Neural cell (in vitro differentiated cells): ENCODE results near the gene FXN. TPM values are rescaled to one million over a fixed set of nuclear protein-coding genes. Genes with fewer than 3 reads are reported as not detected.
A peak's percentile ranks its signal among the peaks of the same experiment; 100 is the strongest.

Experiments
- H2AFZ ChIP-seq: fragments of 200-600, 300-800 bp; sonication (generic), shearing (Covaris generic); 2 replicates; pipeline ENCODE4 v1.6.0; 2014; ENCODE audit warnings: low read depth, mild to moderate bottlenecking, antibody characterized with exemption, low read length, moderate library complexity
- H3F3A ChIP-seq: fragments of 200-600 bp; shearing (Covaris generic); 2 replicates; pipeline ENCODE4 v1.6.1; 2016; ENCODE audit warnings: mild to moderate bottlenecking, moderate library complexity, mixed read lengths, antibody characterized with exemption, low read length; ENCODE audit not compliant: insufficient read depth, poor library complexity, severe bottlenecking
- H3K27ac ChIP-seq: fragments of 200-600, 300-800 bp; sonication (generic), shearing (Covaris generic); 2 replicates; pipeline ENCODE4 v1.5.1; 2014; ENCODE audit warnings: mild to moderate bottlenecking, low read length, moderate library complexity
- H3K27me3 ChIP-seq: fragments of 300-800, 200-600 bp; sonication (generic), shearing (Covaris generic); 2 replicates; pipeline ENCODE4 v1.6.0; 2014; ENCODE audit warnings: mild to moderate bottlenecking, low read depth, low read length, moderate library complexity; ENCODE audit not compliant: insufficient read depth
- H3K36me3 ChIP-seq: fragments of 300-800, 200-600 bp; sonication (generic), shearing (Covaris generic); 2 replicates; pipeline ENCODE4 v1.5.1; 2014; ENCODE audit warnings: mild to moderate bottlenecking, antibody characterized with exemption, low read length, moderate library complexity; ENCODE audit not compliant: insufficient read depth
- H3K4me2 ChIP-seq: fragments of 300-800, 200-600 bp; sonication (generic), shearing (Covaris generic); 2 replicates; pipeline ENCODE4 v1.6.0; 2014; ENCODE audit warnings: mild to moderate bottlenecking, low read length
- H3K4me3 ChIP-seq: fragments of 300-800, 200-600 bp; sonication (generic), shearing (Covaris generic); 2 replicates; pipeline ENCODE4 v1.5.1; 2014; ENCODE audit warnings: mild to moderate bottlenecking, low read length, moderate library complexity
- H3K79me2 ChIP-seq: fragments of 200-600 bp; shearing (Covaris generic); replicated peaks from 2 replicates; pipeline ENCODE4 v1.6.0; 2014; ENCODE audit warnings: mild to moderate bottlenecking, low read length, moderate library complexity; ENCODE audit not compliant: insufficient read depth
- H3K9ac ChIP-seq: fragments of 300-800, 200-600 bp; sonication (generic), shearing (Covaris generic); 2 replicates; pipeline ENCODE4 v1.6.1; 2016; ENCODE audit warnings: mild to moderate bottlenecking, low read length, mixed read lengths
- H3K9me2 ChIP-seq: fragments of 200-600 bp; shearing (Covaris generic); 2 replicates; pipeline ENCODE4 v1.6.1; 2016; ENCODE audit warnings: mild to moderate bottlenecking, low read length, mixed read lengths; ENCODE audit not compliant: insufficient read depth
- H3K9me3 ChIP-seq: fragments of 200-600, 300-800 bp; sonication (generic), shearing (Covaris generic); 2 replicates; pipeline ENCODE4 v1.6.1; 2016; ENCODE audit warnings: mild to moderate bottlenecking, mixed run types, low read length, moderate library complexity, mixed read lengths
- H4K20me1 ChIP-seq: fragments of 200-600 bp; shearing (Covaris generic); 2 replicates; pipeline ENCODE4 v1.6.1; 2016; ENCODE audit warnings: mild to moderate bottlenecking, mixed run types; ENCODE audit not compliant: insufficient read depth
- CTCF ChIP-seq: fragments of 450-650 bp; IDR thresholded peaks from 2 replicates; pipeline ENCODE4 v1.5.1; 2014; ENCODE audit warnings: antibody characterized with exemption, mild to moderate bottlenecking, moderate library complexity; ENCODE audit not compliant: poor library complexity, severe bottlenecking
- EP300 ChIP-seq: fragments of 450-650 bp; conservative IDR thresholded peaks from 2 replicates; pipeline ENCODE4 v1.6.1; 2014; ENCODE audit warnings: antibody characterized with exemption, mild to moderate bottlenecking, moderate library complexity; ENCODE audit not compliant: poor library complexity, severe bottlenecking
- EZH2 ChIP-seq: fragments of 200-600, 300-800 bp; shearing (Covaris generic), sonication (generic); IDR thresholded peaks from 2 replicates; pipeline ENCODE4 v1.6.1; 2014; ENCODE audit warnings: antibody characterized with exemption, low read length, borderline replicate concordance, mild to moderate bottlenecking; ENCODE audit not compliant: insufficient read depth, poor library complexity, severe bottlenecking
- MXI1 ChIP-seq: fragments of 450-650 bp; conservative IDR thresholded peaks from 2 replicates; pipeline ENCODE4 v1.6.1; 2014; ENCODE audit warnings: antibody characterized with exemption, mild to moderate bottlenecking; ENCODE audit not compliant: poor library complexity, severe bottlenecking
- POLR2AphosphoS5 ChIP-seq: IDR thresholded peaks from 2 replicates; pipeline ENCODE4 v1.6.1; 2012
- RAD21 ChIP-seq: fragments of 450-650 bp; conservative IDR thresholded peaks from 2 replicates; pipeline ENCODE4 v1.6.1; 2014; ENCODE audit warnings: antibody characterized with exemption, mild to moderate bottlenecking, moderate library complexity
- REST ChIP-seq: IDR thresholded peaks from 2 replicates; pipeline ENCODE4 v1.6.1; 2012; ENCODE audit warnings: borderline replicate concordance
- SMC3 ChIP-seq: fragments of 450-650 bp; conservative IDR thresholded peaks from 2 replicates; pipeline ENCODE4 v1.6.1; 2014; ENCODE audit warnings: antibody characterized with exemption, mild to moderate bottlenecking, moderate library complexity; ENCODE audit not compliant: poor library complexity
- TAF1 ChIP-seq: IDR thresholded peaks from 2 replicates; pipeline ENCODE4 v1.6.1; 2012; ENCODE audit warnings: low read depth
- polyA plus RNA-seq: library from polyadenylated mRNA; depleted of rRNA; stranded (reverse); fragments of >200 nt; gene quantifications from 2 replicates; pipeline ENCODE4 v1.2.3, GENCODE V29; 2014

The FXN gene
- polyA plus RNA-seq, 1 donor from 2014 or later: 3.5 TPM

- no peaks in the 10 kb centered on the region for H3K79me2 ChIP-seq
- H3K36me3 ChIP-seq: no peaks in the 10 kb centered on the region
- H3F3A ChIP-seq: no peaks in the 10 kb centered on the region
- H3K4me2 ChIP-seq: no peak overlapping the region
- no peaks in the 10 kb centered on the region for H3K9me3 ChIP-seq
- no peak for TF ChIP-seq POLR2AphosphoS5
- TF ChIP-seq EZH2: no peak
- TF ChIP-seq EP300: no peak
- no peak for TF ChIP-seq RAD21
- TF ChIP-seq CTCF: no peak
- TF ChIP-seq TAF1: no peak
- H3K4me3 ChIP-seq: no peak overlapping the region
- H3K27me3 ChIP-seq: peaks cover 32% of the 10 kb centered on the region
- H3K9ac ChIP-seq: no peak overlapping the region
- H2AFZ ChIP-seq: no peak overlapping the region
- no peaks in the 10 kb centered on the region for H3K9me2 ChIP-seq
- H3K27ac ChIP-seq: no peak overlapping the region
- no peaks in the 10 kb centered on the region for H4K20me1 ChIP-seq
Measured at GRCh38 chr9:69118656-69119055, 83.1 kb downstream of the FXN start.

GRCh38 chr9:69120380-69121154 lies 85.0 kb downstream of the FXN start:
- Histone ChIP-seq H3F3A (no peaks in the 10 kb centered on the region), H3K9me2 (no peaks in the 10 kb centered on the region), H3K9ac (peak overlapping the region; percentile 39), H3K79me2 (no peaks in the 10 kb centered on the region), H2AFZ (peak overlapping the region; percentile 21), H3K4me3 (peak overlapping the region; percentile 80), H4K20me1 (no peaks in the 10 kb centered on the region), H3K9me3 (no peaks in the 10 kb centered on the region), H3K27me3 (peaks cover 32% of the 10 kb centered on the region), H3K27ac (no peak overlapping the region), H3K36me3 (no peaks in the 10 kb centered on the region), H3K4me2 (peak overlapping the region; percentile 10)
- TF ChIP-seq EZH2 (no peak), SMC3 (no peak), TAF1 (no peak), REST (no peak), CTCF (no peak), POLR2AphosphoS5 (no peak), MXI1 (no peak), EP300 (no peak), RAD21 (no peak)
